ENCODE results near the gene OR2J3. TPM values are rescaled to one million over a fixed set of nuclear protein-coding genes. Genes with fewer than 3 reads are reported as not detected.

The OR2J3 gene
- total and polyA plus RNA-seq, 2 of the 8 experiments (the other 6 are each of a cell fraction or from before 2014, with no cell fraction given) = 0.03 TPM; not detected in 1

DNA sequence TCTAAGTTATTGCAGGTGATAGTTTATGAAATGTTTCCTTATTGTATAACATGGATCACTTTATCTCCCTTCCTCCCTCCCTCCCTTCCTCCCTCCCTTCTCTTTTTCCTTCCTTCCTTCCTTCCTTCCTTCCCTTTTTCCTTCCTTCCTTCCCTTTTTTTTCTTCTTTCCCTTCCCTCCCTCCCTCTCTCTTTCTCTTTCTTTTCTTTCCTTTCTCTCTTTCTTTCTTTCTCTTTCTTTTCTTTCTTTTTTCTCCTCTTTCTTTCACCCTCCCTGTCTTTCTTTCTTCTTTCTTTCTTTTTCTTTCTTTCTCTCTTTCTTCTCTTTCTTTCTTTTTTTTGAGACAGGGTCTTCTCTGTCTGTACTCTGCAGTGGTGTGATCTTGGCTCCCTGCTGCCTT is 26.5 kb upstream of the OR2J3 start (continued):
- no peak for TF ChIP-seq ASH2L (IDR thresholded peaks at IDR 0.05; ENCODE audit: low read length)
- TF ChIP-seq POLR2A (IDR thresholded peaks at IDR 0.05; ENCODE audit: control extremely low read depth in 1 of 2, low read depth in 2 of 2, low read length in 2 of 2) = no peak
- TF ChIP-seq TAF1 (IDR thresholded peaks at IDR 0.05; ENCODE audit: low read depth, low read length) = no peak
- no peak for TF ChIP-seq CBX5 (IDR thresholded peaks at IDR 0.05; ENCODE audit: low read depth, low read length)
- TF ChIP-seq, protein P1, sequence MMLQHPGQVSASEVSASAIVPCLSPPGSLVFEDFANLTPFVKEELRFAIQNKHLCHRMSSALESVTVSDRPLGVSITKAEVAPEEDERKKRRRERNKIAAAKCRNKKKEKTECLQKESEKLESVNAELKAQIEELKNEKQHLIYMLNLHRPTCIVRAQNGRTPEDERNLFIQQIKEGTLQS (IDR thresholded peaks at IDR 0.05; ENCODE audit: insufficient read depth, low read depth, low read length) = no peak
